Ecto neural progenitor cell (in vitro differentiated cells): ENCODE measurements around the gene HOXC11.

Source experiments
- DNase-seq: peaks from one replicate; pipeline ENCODE4 v3.0.0-alpha.2; 2018; ENCODE audit warnings: low spot score

Gene HOXC11

GRCh38 chr12:53997204-53998109 is 24.5 kb downstream of the HOXC11 start:
- DNase-seq: no peak

GRCh38 chr12:53998110-53998899 is 25.4 kb downstream of the HOXC11 start:
- no peak for DNase-seq

GRCh38 chr12:53998900-53999236 is 25.9 kb downstream of the HOXC11 start:
- DNase-seq: no peak

- DNase-seq: no peak
Measured at GRCh38 chr12:53999559-54000115, 26.7 kb downstream of the HOXC11 start.

- no peak for DNase-seq
Measured at GRCh38 chr12:54000116-54001114, 27.5 kb downstream of the HOXC11 start, which contains the start of gene HOXC9. Gene HOXC9, plus strand, starts transcription at chr12:54000161. Its CDS starts 28 bp downstream, at chr12:54000189.

GRCh38 chr12:54001283-54002187 is 28.6 kb downstream of the HOXC11 start:
- no peak for DNase-seq

- DNase-seq: no peak
Measured at GRCh38 chr12:54002278-54002914, 29.5 kb downstream of the HOXC11 start.

GRCh38 chr12:54002915-54003389 is 30.0 kb downstream of the HOXC11 start:
- no peak for DNase-seq

- DNase-seq: no peak
Measured at GRCh38 chr12:54003625-54004024, 30.7 kb downstream of the HOXC11 start.

- DNase-seq: no peak
Measured at GRCh38 chr12:54004063-54004840, 31.3 kb downstream of the HOXC11 start.

- DNase-seq: no peak
Measured at GRCh38 chr12:54004841-54005530, 32.1 kb downstream of the HOXC11 start.

- DNase-seq: no peak
Measured at GRCh38 chr12:54005531-54005852, 32.6 kb downstream of the HOXC11 start.

- peak; percentile 98 for DNase-seq
Measured at GRCh38 chr12:54005853-54006558, 33.1 kb downstream of the HOXC11 start.

GRCh38 chr12:54006559-54007220 is 33.8 kb downstream of the HOXC11 start:
- no peak for DNase-seq

GRCh38 chr12:54007538-54008259 is 34.8 kb downstream of the HOXC11 start:
- no peak for DNase-seq

- no peak for DNase-seq
Measured at GRCh38 chr12:54008260-54008552, 35.3 kb downstream of the HOXC11 start.
